CD4-positive, alpha-beta T cell treated with Interleukin-1 beta for 1 hour (primary cell): ENCODE data around the gene PPDPF.

Experiments used
- DNase-seq, 2 donors: peaks; one replicate each; pipeline ENCODE4 v3.0.0-alpha.2; 2020 to 2022

The PPDPF gene

GRCh38 chr20:63522091-63522868 lies 1.7 kb downstream of the PPDPF start:
- no peak for DNase-seq

- no peak for DNase-seq
Observed at GRCh38 chr20:63522981-63523611, 2.5 kb downstream of the PPDPF start.

- DNase-seq = no peak
Observed at GRCh38 chr20:63525185-63525584, 4.6 kb downstream of the PPDPF start.

- no peak for DNase-seq
Observed at GRCh38 chr20:63525971-63526370, 5.4 kb downstream of the PPDPF start.

- no peak for DNase-seq
Observed at GRCh38 chr20:63527184-63527583, 6.6 kb downstream of the PPDPF start.

- DNase-seq = no peak
Observed at GRCh38 chr20:63529180-63529860, 8.8 kb downstream of the PPDPF start.

- no peak for DNase-seq
Observed at GRCh38 chr20:63529861-63530787, 9.6 kb downstream of the PPDPF start.

GRCh38 chr20:63530788-63531160 lies 10.2 kb downstream of the PPDPF start:
- DNase-seq = no peak

- DNase-seq = no peak
Observed at GRCh38 chr20:63531686-63532448, 11.3 kb downstream of the PPDPF start.

- DNase-seq = no peak
Observed at GRCh38 chr20:63532449-63532971, 11.9 kb downstream of the PPDPF start.

- DNase-seq = no peak
Observed at GRCh38 chr20:63533388-63533787, 12.8 kb downstream of the PPDPF start.

GRCh38 chr20:63533871-63534393 lies 13.4 kb downstream of the PPDPF start:
- no peak for DNase-seq

- no peak for DNase-seq
Observed at GRCh38 chr20:63534427-63534830, 13.9 kb downstream of the PPDPF start.

GRCh38 chr20:63534831-63535651 lies 14.5 kb downstream of the PPDPF start:
- DNase-seq = no peak

- DNase-seq = no peak
Observed at GRCh38 chr20:63536241-63536977, 15.8 kb downstream of the PPDPF start.

- peak; percentile 19 to 59 for DNase-seq
Observed at GRCh38 chr20:63536997-63537524, 16.5 kb downstream of the PPDPF start, which contains the start of gene PTK6. PTK6 (minus strand) TSS chr20:63537376; CDS start chr20:63537314, 62 bp downstream.

GRCh38 chr20:63537525-63538203 lies 17.1 kb downstream of the PPDPF start:
- peak; percentile 95 to 97 for DNase-seq

- DNase-seq = peak; percentile 62
Observed at GRCh38 chr20:63538204-63539091, 17.9 kb downstream of the PPDPF start.
